Measurements from ENCODE around the gene TSHZ2.

GRCh38 chr20:53055367-53056067 is 83.4 kb downstream of the TSHZ2 start:
- no peak for TF ChIP-seq POLR2AphosphoS5 (IDR thresholded peaks at IDR 0.05; ENCODE audit: low read depth, low read length)
- no peak for TF ChIP-seq REST (IDR thresholded peaks at IDR 0.05; ENCODE audit: insufficient read depth in 1 of 2, low read depth in 2 of 2, low read length in 2 of 2)

Measured in PFSK-1 (cell line).